NCI-H1694 treated with DMSO at 0.1 percent for 48 hours (cell line): ENCODE data around the gene TUBAL3.

Experiments used
- DNase-seq: peaks from one replicate; lab custom pipeline; 2025; lab: John Stamatoyannopoulos, UW

Gene TUBAL3

DNA sequence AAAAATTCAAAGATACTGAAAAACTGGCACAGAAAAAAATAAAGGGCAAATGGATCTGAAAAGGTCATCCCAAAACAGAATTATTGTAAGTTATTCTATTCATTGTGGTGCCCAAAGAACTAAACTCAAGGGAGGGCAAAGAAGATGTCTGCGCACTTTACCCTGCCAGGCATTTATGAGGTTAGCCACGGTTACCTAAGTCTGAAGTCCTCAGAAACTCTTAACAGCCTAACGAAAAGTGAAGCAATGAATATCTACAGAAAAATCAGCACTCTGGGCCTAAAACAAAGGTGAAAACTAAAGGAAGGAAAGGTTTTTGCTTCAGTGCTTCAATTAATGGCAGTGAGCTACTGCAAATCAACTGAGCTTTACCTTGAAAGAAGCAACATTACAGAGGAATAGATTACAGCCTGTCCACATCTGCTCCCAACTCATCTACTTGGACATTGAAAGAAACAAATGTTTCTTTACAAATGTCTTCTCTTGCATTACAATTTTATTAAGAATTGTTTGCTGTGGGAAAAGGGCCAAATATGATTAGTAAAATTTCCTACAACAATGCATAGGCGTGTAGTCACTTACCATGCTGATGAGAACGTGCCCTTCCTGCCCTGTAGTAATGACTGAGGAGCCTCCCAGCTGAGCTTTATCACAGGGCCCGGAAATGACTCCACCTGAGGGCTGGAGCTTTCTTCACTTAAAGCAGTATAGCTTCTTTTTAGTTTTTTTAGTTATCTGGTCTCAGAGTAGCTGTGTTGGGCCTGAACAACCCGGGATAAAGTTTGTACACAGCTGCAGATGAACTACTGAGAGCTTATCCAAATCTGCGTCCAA is at the start of gene TUBAL3:
TUBAL3 (minus strand) TSS at position 621 of the 834 bp plus-strand sequence; CDS start at position 585, 36 bp downstream.
- DNase-seq = no peak

- DNase-seq = no peak
Observed at GRCh38 chr10:5453749-5454489, 49.3 kb upstream of the TUBAL3 start.

DNA sequence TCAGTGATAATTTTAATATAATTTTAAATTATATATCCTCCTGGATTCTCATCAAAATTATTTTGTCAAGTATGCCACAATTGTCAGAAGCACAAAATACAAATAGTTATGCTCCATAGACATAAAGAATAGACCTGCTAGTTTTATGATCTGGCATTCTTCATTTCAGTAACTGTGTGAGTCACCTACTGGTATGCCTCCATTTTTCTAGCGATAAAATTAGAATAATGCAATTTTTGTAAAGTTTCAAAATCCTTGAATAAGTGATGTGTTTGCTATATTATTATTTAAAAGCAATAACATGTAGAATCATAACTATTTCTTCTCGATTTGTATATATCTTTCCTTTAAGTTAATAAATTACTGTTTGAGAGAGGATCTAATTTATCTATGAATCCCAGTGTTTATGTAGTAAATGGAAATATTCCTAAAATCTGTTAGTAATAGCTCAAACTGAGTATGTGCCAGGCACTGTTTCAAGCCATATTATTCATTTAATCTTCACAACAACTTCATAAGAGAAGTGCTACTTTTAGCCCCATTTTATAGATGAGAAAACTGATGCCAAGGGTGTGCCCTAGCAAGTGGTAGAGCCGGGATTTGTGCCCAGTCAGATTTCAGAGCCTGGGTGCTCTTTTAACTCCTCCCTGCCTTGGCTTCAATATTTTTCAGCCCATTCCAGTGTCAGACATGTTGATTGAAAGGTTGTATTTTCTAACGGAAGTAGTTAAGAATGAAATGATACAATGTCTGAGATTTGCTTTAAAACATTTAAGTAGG is 46.2 kb upstream of the TUBAL3 start:
- no peak for DNase-seq

DNA sequence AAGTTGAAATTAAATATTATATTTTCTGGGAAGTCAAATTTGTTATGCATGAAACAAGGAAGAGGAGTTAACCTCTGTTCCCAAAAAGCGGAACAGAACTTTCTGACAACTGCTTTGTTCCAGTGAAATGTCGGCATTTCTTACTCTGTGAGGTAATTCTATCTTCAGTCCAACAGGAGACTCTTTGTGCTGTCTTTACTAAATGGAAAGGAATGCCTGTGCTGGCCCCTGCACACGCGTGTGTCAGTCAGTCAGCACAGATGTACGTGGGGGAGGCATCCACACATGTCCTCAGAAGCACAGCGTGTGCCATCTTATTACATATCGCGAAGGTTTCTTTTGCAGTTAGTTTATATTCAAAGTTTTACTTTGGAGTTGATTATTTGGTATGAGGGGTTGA is 45.2 kb upstream of the TUBAL3 start:
- no peak for DNase-seq

DNA sequence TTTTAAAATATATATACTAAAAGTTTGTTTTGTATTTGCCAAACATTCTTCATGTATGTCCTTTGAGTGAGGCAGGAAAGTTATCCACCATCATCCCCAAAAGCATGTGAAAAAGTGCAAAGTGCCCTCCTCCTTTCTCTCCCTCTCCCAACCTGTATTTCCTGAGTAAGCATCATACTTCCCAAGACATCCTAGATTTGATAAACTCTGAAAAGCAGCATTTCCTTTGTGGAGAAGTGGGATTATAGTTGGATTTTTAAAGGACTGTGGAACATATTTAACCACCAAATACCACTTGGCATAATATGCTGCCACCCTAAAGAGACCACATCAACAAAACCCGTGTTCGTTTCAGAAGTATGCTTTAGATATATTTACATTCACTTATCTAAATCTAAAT is 44.6 kb upstream of the TUBAL3 start:
- no peak for DNase-seq

GRCh38 chr10:5448333-5449001 is 43.8 kb upstream of the TUBAL3 start:
- DNase-seq = no peak

GRCh38 chr10:5447611-5448071 is 43.0 kb upstream of the TUBAL3 start:
- no peak for DNase-seq

DNA sequence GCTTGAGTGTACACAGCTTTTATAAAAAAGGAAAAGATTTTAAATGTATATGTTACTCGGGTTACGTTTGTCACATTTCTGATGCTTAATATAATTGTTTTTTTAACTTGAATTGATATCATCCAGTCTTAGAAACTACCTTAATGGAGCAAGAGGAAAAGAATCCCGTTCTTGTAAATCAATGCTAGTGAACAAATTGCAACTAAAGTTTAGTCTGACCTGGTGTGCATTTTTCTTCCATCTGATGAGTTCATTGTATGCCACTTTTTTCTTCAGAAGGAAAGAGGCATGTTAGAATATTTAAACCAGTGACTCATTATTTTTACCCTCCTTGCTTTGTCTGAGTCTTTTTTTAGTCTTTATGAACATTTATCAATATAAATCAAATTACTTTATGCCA is 42.4 kb upstream of the TUBAL3 start:
- DNase-seq = no peak

DNA sequence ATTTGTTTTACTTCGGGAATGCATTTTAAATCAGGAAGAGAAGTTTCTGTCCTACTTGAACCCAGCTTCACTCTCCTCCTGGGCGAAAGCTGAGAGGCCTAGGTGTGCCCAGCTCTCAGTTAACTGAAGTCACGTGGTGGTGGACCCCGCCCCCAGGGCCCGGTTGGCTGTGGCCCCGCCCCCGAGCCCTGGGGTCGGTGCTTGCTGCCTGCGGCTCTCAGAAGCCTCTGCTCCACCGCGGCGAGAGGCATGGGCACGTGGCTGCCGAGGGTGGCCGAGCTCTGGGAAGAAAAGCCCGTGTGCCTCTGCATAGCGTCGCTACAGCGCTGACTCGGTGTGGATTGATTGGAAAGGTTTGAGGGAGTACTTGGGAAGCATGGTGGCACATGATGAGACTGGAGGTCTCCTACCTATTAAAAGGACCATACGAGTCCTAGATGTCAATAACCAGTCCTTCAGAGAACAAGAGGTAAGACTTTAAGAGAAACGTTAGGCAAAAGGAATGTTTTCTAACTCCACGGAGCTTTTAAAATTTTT is 41.8 kb upstream of the TUBAL3 start:
- no peak for DNase-seq

- no peak for DNase-seq
Observed at GRCh38 chr10:5445006-5445405, 40.4 kb upstream of the TUBAL3 start.

DNA sequence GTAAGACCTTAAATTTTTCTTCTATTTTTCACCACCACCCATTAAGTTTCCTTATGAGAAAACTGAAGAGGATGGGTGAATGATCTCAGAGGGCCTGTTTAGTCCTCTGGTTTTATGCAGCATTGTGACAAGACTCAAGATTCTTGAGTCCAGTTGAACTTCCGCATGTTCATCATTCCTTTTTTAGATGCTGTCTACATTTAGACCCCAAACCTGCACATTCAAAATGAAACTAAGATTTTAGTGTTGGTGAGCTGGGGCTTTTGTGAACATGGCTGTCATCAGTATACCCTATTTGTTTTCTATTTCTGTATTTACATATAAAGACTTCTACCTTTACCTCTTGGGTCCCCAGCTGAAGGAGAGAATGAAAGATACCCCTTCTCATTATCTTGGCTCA is 38.8 kb upstream of the TUBAL3 start:
- DNase-seq = no peak

- DNase-seq = no peak
Observed at GRCh38 chr10:5442990-5443370, 38.4 kb upstream of the TUBAL3 start.

DNA sequence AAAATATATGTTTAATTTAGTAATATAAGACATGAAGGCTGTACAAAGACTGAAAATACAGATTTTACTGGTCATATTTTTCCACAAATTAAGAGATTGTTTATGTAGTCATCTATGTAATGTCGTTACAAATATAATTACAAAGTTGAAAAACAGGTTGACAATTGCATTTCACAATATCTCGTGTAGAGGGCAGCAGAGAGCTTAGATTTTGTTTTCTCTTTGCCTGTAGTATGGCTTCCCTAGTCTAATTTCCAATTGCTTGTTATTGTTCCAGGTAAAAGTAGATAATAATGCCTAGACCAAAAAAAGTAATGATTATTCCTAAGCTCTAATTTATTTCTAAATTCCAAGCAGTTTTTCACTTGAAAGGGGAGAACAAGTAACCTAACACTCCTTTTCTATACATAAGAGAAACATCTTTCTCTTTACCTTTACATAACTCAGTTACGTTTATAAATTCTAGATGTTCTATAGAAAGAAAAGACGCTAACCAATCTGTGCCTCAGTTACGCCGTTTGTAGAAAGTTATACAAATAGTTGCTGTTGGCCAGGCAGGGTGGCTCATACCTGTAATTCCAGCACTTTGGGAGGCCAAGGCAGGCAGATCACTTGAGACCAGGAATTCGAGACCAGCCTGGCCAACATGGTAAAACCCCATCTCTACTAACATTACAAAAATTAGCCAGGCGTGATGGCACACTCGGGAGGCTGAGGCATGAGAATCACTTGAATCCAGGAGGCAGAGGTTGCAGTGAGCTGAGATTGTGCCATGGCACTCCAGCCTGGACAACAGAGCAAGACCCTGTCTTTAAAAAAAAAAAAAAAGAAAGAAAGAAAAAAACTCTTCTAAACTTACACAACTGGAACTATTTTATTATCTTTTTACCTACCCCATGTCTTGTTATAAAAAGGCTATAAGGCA is 37.7 kb upstream of the TUBAL3 start:
- peak; percentile 35 for DNase-seq

- no peak for DNase-seq
Observed at GRCh38 chr10:5441106-5441505, 36.5 kb upstream of the TUBAL3 start.

GRCh38 chr10:5440206-5440605 is 35.6 kb upstream of the TUBAL3 start:
- DNase-seq = no peak

DNA sequence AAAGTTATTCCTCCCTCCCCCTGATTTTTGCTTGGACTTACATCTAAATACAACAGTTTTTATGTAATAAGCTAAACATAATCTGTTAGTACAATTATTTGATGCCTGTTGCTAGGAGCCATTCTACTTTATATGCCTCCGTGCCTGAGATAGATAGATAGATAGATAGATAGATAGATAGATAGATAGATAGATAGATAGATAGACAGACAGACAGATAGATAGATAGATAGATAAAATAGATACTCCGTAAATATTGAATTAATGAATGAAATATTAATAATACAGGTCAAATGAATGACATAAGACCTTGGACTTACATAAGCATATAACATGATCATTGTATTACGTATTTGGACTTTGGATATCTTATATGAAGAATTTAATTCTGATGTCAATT is 30.7 kb upstream of the TUBAL3 start:
- no peak for DNase-seq

- DNase-seq = peak; percentile 44
Observed at GRCh38 chr10:5434017-5434753, 29.6 kb upstream of the TUBAL3 start.

GRCh38 chr10:5433182-5433581 is 28.6 kb upstream of the TUBAL3 start:
- no peak for DNase-seq

- no peak for DNase-seq
Observed at GRCh38 chr10:5428133-5428532, 23.5 kb upstream of the TUBAL3 start.

- DNase-seq = no peak
Observed at GRCh38 chr10:5424751-5425150, 20.1 kb upstream of the TUBAL3 start.
